ENCODE data around the gene ENOSF1.

- TF ChIP-seq, protein P1, sequence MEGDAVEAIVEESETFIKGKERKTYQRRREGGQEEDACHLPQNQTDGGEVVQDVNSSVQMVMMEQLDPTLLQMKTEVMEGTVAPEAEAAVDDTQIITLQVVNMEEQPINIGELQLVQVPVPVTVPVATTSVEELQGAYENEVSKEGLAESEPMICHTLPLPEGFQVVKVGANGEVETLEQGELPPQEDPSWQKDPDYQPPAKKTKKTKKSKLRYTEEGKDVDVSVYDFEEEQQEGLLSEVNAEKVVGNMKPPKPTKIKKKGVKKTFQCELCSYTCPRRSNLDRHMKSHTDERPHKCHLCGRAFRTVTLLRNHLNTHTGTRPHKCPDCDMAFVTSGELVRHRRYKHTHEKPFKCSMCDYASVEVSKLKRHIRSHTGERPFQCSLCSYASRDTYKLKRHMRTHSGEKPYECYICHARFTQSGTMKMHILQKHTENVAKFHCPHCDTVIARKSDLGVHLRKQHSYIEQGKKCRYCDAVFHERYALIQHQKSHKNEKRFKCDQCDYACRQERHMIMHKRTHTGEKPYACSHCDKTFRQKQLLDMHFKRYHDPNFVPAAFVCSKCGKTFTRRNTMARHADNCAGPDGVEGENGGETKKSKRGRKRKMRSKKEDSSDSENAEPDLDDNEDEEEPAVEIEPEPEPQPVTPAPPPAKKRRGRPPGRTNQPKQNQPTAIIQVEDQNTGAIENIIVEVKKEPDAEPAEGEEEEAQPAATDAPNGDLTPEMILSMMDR (IDR thresholded peaks at IDR 0.05; ENCODE audit: borderline replicate concordance, extremely low read depth, low read length, poor library complexity, severe bottlenecking), result no peak
- no peak for TF ChIP-seq EZH2 (IDR thresholded peaks at IDR 0.05; ENCODE audit: borderline replicate concordance, low read depth, low read length, severe bottlenecking)
Observed at GRCh38 chr18:697800-698199, 14.6 kb downstream of the ENOSF1 start.
